WERI-Rb-1 (cell line): ENCODE data around the gene CNTNAP2.

Experiments
- DNase-seq: peaks from one replicate; pipeline ENCODE4 v3.0.0-alpha.2; 2020
- H3K27ac ChIP-seq: fragments of 250-450 bp; sonication (Bioruptor Pico); 2 replicates; pipeline ENCODE4 v1.5.1; 2020; ENCODE audit warnings: mild to moderate bottlenecking, moderate library complexity
- H3K27me3 ChIP-seq: fragments of 250-450 bp; sonication (Bioruptor Pico); 2 replicates; pipeline ENCODE4 v1.5.1; 2021; ENCODE audit warnings: mild to moderate bottlenecking, low read depth, moderate library complexity; ENCODE audit not compliant: insufficient read depth, severe bottlenecking
- H3K36me3 ChIP-seq: fragments of 250-450 bp; sonication (Bioruptor Pico); 2 replicates; pipeline ENCODE4 v1.5.1; 2020; ENCODE audit warnings: mild to moderate bottlenecking, moderate library complexity
- H3K4me3 ChIP-seq: 2 replicates; pipeline ENCODE4 v1.5.1; 2011; ENCODE audit warnings: low read depth, mild to moderate bottlenecking, control low read depth, low read length
- H3K9me3 ChIP-seq: fragments of 250-450 bp; sonication (Bioruptor Pico); 2 replicates; pipeline ENCODE4 v1.5.1; 2021; ENCODE audit warnings: mild to moderate bottlenecking, moderate library complexity; ENCODE audit not compliant: severe bottlenecking
- CTCF ChIP-seq: IDR thresholded peaks from 2 replicates; pipeline ENCODE4 v1.5.1; 2011; ENCODE audit warnings: low read depth, mild to moderate bottlenecking, control low read depth, inconsistent platforms, low read length

CNTNAP2 gene

GRCh38 chr7:148028165-148028564 is 1911.6 kb downstream of the CNTNAP2 start:
- Histone ChIP-seq H3K4me3 (no peak overlapping the region), H3K9me3 (no peaks in the 10 kb centered on the region), H3K27me3 (no peaks in the 10 kb centered on the region), H3K27ac (no peak overlapping the region), H3K36me3 (no peaks in the 10 kb centered on the region)
- no peak for DNase-seq
- TF ChIP-seq CTCF: no peak

- no peaks in the 10 kb centered on the region for H3K27me3 ChIP-seq
- TF ChIP-seq CTCF: no peak
- no peak for DNase-seq
- H3K36me3 ChIP-seq: no peaks in the 10 kb centered on the region
- no peak overlapping the region for H3K4me3 ChIP-seq
- H3K27ac ChIP-seq: peak overlapping the region; percentile 40
- H3K9me3 ChIP-seq: no peaks in the 10 kb centered on the region
Measured at GRCh38 chr7:148031019-148031418, 1914.4 kb downstream of the CNTNAP2 start.

- H3K27me3 ChIP-seq: no peaks in the 10 kb centered on the region
- DNase-seq: peak; percentile 90
- H3K4me3 ChIP-seq: no peak overlapping the region
- no peaks in the 10 kb centered on the region for H3K36me3 ChIP-seq
- H3K27ac ChIP-seq: peak overlapping the region; percentile 55
- TF ChIP-seq CTCF: no peak
- H3K9me3 ChIP-seq: no peaks in the 10 kb centered on the region
Measured at GRCh38 chr7:148031811-148032210, 1915.2 kb downstream of the CNTNAP2 start.

- Histone ChIP-seq H3K36me3 (no peaks in the 10 kb centered on the region), H3K9me3 (no peaks in the 10 kb centered on the region), H3K4me3 (no peak overlapping the region), H3K27me3 (no peaks in the 10 kb centered on the region), H3K27ac (no peak overlapping the region)
- no peak for TF ChIP-seq CTCF
- no peak for DNase-seq
Measured at GRCh38 chr7:148035950-148036349, 1919.3 kb downstream of the CNTNAP2 start.

- Histone ChIP-seq H3K27ac (no peak overlapping the region), H3K4me3 (no peak overlapping the region), H3K36me3 (no peaks in the 10 kb centered on the region), H3K27me3 (no peaks in the 10 kb centered on the region), H3K9me3 (no peaks in the 10 kb centered on the region)
- DNase-seq: no peak
- TF ChIP-seq CTCF: no peak
Measured at GRCh38 chr7:148037044-148037443, 1920.4 kb downstream of the CNTNAP2 start.

- TF ChIP-seq CTCF: no peak
- Histone ChIP-seq H3K36me3 (no peaks in the 10 kb centered on the region), H3K27me3 (no peaks in the 10 kb centered on the region), H3K27ac (no peak overlapping the region), H3K4me3 (no peak overlapping the region), H3K9me3 (no peaks in the 10 kb centered on the region)
- no peak for DNase-seq
Measured at GRCh38 chr7:148041156-148041555, 1924.6 kb downstream of the CNTNAP2 start.
